Brain microvascular endothelial cell (primary cell): Measurements from ENCODE around the gene RAET1G.

Source experiments
- DNase-seq: peaks from one replicate; pipeline ENCODE4 v3.0.0-alpha.2; 2020
- H3K27ac ChIP-seq: fragments of 250-450 bp; sonication (Bioruptor Pico); 2 replicates; pipeline ENCODE4 v1.5.1; 2020; ENCODE audit warnings: mild to moderate bottlenecking, moderate library complexity
- H3K27me3 ChIP-seq: fragments of 250-450 bp; sonication (Bioruptor Pico); replicated peaks from 2 replicates; pipeline ENCODE4 v1.5.1; 2020; ENCODE audit warnings: mild to moderate bottlenecking
- H3K36me3 ChIP-seq: fragments of 250-450 bp; sonication (Bioruptor Pico); replicated peaks from 2 replicates; pipeline ENCODE4 v1.5.1; 2020; ENCODE audit warnings: mild to moderate bottlenecking
- H3K4me3 ChIP-seq: 2 replicates; pipeline ENCODE4 v1.5.1; 2011; ENCODE audit warnings: low read depth, mild to moderate bottlenecking, control low read depth, low read length, moderate library complexity
- CTCF ChIP-seq: IDR thresholded peaks from 2 replicates; pipeline ENCODE4 v1.5.1; 2011; ENCODE audit warnings: low read depth, mild to moderate bottlenecking, moderate library complexity, low read length, control low read depth, inconsistent platforms; ENCODE audit errors: missing control alignments
- in situ Hi-C: cut with HindIII; loops from 2 replicates; pipeline ENCODE4 v1.10.0; 2017; ENCODE audit warnings: low sequenced_read_pairs, low pct_ligation_motif_present

Gene RAET1G

GRCh38 chr6:149891259-149891658 lies 31.7 kb downstream of the RAET1G start:
- no peak for TF ChIP-seq CTCF
- H3K36me3 ChIP-seq: no peaks in the 10 kb centered on the region
- no peak for DNase-seq
- no peak overlapping the region for H3K4me3 ChIP-seq
- in situ Hi-C loops: no loop called here
- H3K27me3 ChIP-seq: no peaks in the 10 kb centered on the region
- no peak overlapping the region for H3K27ac ChIP-seq

GRCh38 chr6:149890629-149891045 lies 32.3 kb downstream of the RAET1G start:
- Histone ChIP-seq H3K36me3 (no peaks in the 10 kb centered on the region), H3K4me3 (no peak overlapping the region), H3K27me3 (no peaks in the 10 kb centered on the region), H3K27ac (no peak overlapping the region)
- no peak for DNase-seq
- TF ChIP-seq CTCF: no peak
- in situ Hi-C loops: no loop called here

DNA sequence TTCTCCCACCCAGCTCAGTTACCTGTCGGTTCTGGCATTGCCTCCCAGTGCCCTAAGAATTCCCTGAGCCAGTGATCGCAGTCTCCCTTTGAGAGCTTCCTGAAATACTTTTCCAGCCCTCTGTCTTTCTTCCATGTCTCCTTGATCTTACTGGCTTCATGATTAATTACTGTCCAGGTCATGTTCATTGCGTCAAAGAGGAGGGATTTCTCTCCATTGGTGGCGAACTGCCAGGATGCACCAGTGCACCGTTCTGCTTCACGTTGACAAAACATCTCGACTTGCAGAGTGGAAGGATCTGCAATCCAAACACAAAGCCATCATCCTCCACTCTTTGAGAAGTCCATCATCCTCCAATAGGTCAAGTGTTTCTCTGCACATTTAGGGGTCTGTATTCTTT lies 33.6 kb downstream of the RAET1G start:
- Histone ChIP-seq H3K27me3 (no peaks in the 10 kb centered on the region), H3K4me3 (no peak overlapping the region), H3K36me3 (no peaks in the 10 kb centered on the region), H3K27ac (no peak overlapping the region)
- no peak for DNase-seq
- in situ Hi-C loops: no loop called here
- no peak for TF ChIP-seq CTCF

DNA sequence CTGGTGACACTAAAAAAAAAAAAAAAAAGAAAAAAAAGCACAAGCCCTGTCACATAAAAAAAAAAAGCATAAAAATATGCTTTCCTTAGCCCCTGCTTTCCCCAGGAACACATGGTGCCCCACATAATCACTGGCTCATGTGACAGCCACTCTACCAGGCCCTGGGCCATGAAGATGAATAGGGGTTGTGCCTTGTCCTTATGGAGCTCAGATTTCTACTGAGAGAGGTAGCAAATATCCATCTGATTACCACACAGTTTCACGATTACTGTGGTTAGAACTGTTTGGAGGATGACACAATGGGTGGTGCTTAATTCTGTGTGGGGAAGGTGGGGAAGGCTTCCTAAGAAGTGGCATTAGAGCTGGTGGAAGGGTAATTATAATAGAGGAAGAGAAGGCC lies 34.3 kb downstream of the RAET1G start:
- no peak for DNase-seq
- no peak for TF ChIP-seq CTCF
- in situ Hi-C loops: no loop called here
- Histone ChIP-seq H3K27ac (no peak overlapping the region), H3K27me3 (no peaks in the 10 kb centered on the region), H3K4me3 (no peak overlapping the region), H3K36me3 (no peaks in the 10 kb centered on the region)

GRCh38 chr6:149888093-149888492 lies 34.8 kb downstream of the RAET1G start:
- Histone ChIP-seq H3K36me3 (no peaks in the 10 kb centered on the region), H3K4me3 (no peak overlapping the region), H3K27me3 (no peaks in the 10 kb centered on the region), H3K27ac (no peak overlapping the region)
- TF ChIP-seq CTCF: no peak
- in situ Hi-C loops: no loop called here
- no peak for DNase-seq

DNA sequence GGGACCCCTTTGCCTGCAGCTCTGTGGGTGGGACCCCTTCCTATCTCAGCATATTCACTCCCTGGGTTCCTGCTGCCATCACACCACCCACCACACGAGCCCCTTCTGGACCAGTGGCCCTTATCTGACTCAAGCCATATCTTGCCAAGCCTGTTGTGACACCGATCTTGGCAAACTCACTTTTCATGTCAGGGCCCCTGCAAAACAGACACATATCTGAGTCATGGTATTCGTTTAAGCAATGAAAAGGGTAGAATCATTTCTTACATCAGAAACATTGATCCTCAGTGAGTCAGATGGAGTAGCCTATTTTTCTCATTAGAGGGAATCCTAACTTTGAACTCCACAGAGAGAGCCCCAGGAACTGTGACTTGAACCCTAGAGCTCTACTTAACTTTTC lies 35.6 kb downstream of the RAET1G start:
- Histone ChIP-seq H3K36me3 (no peaks in the 10 kb centered on the region), H3K27me3 (no peaks in the 10 kb centered on the region), H3K27ac (no peak overlapping the region), H3K4me3 (no peak overlapping the region)
- no peak for TF ChIP-seq CTCF
- peak; percentile 20 for DNase-seq
- in situ Hi-C loops: no loop called here
